GM18909 (cell line): Measurements from ENCODE around the gene CASP14.
"Not testable (repeated sequence)": the region's sequence is repeated elsewhere in the genome, so short reads cannot be mapped to it uniquely, and the experiment has no call there.

Experiments
- ATAC-seq: cut with Tn5 transposase; IDR thresholded peaks from one replicate; pipeline ENCODE4 v1.9.1; 2021; ENCODE audit warnings: mild to moderate bottlenecking; ENCODE audit not compliant: unreplicated experiment, poor library complexity

Gene CASP14, protein sequence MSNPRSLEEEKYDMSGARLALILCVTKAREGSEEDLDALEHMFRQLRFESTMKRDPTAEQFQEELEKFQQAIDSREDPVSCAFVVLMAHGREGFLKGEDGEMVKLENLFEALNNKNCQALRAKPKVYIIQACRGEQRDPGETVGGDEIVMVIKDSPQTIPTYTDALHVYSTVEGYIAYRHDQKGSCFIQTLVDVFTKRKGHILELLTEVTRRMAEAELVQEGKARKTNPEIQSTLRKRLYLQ

DNA sequence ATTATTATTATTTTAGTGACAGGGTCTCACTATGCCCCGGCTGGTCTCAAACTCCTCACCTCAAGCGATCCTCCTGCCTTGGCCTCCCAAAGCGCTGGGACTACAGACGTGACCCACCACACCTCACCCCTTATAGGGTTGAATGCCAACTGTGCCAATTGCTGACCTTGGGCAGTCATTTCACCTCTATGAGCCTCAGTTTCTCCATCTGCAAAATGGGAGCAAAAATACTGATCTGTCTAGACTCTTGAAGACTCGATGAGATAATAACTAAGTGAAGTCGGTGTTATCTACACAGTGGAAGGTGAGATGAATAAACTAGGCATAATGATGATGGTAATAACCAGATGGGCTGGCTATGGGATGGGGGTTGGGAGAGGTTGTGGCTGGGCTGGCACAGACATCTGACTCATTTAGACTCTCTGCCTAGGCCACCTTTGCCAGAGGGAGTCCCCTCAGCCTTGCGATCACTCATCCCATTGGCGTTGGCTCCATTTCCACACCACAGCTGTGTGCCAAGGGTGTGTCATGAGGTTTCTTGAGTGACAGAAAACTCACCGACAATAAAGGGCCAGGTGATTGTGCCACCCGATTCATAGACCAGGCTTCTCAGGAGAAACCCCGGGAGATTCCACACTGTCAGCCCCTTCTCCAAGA, at the start of gene CASP14:
CASP14 (plus strand) TSS at position 596 of the 657 bp plus-strand sequence. CDS start 2,772 bp downstream, outside the sequence.
- no peak for ATAC-seq

DNA sequence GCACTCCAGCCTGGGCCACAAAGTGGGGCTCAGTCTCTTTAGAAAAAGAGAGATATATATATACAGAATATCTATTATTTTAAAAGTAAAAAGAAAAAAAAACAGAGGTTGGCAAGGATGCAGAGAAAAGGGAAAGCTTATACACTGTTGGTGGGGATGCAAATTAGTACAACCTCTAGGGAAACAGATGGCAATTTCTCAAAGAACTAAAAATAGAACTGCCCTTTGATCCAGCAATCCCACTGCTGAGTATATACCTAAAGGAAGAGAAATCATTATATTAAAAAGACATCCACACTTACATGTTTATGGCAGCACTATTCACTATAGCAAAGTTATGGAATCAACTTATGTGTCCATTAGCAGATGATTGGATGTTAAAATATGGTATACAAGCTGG, 41.0 kb upstream of the CASP14 start:
- ATAC-seq: no peak

DNA sequence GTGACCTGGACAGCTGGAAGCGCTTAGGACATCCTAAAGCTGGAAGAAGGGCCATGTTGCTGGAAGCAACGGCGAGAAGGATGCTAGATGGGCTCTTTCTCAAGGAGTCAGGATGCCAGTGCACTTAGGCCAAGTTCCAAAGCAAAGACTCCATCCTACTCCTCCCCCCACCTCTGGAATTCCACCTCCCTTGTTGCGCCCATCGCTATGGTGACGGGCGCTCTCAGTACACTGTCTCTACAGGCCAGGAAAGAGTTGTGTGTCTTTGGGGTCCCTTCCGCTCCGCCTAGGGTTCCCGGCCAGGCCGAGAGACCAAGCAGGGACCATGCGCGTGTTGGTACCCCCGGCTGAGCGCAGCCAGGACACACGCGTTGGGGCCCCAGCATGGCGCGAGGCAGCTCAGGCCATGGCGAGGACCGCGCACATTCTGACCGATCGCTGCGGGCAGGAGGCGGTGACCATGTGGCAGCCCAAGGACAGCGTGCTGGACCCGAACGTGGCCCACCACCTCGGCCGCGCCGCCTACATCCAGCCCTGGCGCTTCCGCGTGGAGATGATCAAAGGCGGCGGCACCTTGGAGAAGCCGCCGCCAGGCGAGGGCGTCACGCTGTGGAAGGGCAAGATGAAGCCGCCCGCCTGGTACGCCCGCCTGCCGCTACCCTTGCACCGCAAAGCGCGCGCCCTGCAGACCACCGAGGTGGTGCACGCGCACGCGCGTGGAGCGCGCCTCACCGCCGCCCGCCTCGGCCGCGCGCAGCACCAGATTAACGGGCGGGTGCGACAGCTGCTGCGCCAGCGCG, 38.6 kb upstream of the CASP14 start:
- no peak for ATAC-seq

DNA sequence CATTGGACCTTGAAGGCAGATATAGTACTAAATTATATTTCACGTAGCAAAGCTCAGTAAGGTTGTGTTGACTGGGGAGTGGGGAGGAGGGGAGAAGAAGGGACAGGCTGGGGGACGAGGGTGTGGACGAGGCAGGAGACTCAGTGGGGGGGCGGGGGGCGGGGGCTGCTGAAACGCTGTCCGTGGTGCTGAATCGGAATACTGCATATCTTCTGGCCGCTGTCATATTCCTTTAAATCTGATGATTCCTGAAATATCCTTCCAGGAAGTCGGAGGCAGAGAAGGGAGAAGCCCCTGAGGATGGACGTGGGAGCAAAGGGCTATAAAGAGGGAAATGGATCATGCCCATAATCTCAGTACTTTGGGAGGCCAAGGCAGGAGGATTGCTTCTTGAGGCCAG, 34.7 kb upstream of the CASP14 start:
- no peak for ATAC-seq

DNA sequence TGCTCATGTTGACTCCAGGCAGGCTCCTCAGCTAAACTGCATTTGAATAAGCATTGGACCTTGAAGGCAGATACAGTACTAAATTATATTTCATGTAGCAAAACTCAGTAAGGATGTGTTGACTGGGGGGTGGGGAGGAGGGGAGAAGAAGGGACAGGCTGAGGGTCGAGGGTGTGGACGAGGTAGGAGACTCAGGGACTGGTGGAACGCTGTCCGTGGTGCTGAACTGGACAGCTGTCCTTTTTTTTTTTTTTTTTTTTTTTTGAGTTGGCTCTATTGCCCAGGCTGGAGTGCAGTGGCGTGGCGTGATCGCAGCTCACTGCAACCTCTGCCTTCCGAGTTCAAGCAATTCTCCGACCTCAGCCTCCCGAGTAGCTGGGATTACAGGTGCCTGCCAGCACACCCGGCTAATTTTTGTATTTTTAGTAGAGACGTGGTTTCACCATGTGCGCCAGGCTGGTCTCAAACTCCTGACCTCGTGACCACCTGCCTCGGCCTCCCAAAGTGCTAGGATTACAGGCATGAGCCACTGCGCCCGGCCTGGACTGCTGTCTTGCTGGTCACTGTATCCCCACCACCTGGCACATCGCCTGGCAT, 33.2 kb upstream of the CASP14 start:
- ATAC-seq: no peak

DNA sequence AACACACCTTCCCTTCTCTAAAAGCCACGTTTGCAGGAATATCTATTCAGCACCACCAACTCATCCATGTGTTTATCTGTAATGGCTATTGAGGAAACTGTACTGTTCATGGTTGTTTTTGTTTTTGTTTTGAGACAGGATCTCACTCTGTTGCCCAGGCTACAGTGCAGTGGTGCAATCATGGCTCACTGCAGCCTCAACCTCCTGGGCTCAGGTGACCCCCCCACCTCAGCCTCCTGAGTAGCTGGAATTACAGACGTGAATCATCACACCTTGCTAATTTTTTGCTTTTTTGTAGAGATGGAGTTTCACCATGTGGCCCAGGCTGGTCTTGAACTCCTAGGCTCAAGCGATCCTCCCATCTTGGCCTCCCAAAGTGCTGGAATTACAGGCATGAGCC, 30.4 kb upstream of the CASP14 start:
- not testable (repeated sequence) for ATAC-seq

DNA sequence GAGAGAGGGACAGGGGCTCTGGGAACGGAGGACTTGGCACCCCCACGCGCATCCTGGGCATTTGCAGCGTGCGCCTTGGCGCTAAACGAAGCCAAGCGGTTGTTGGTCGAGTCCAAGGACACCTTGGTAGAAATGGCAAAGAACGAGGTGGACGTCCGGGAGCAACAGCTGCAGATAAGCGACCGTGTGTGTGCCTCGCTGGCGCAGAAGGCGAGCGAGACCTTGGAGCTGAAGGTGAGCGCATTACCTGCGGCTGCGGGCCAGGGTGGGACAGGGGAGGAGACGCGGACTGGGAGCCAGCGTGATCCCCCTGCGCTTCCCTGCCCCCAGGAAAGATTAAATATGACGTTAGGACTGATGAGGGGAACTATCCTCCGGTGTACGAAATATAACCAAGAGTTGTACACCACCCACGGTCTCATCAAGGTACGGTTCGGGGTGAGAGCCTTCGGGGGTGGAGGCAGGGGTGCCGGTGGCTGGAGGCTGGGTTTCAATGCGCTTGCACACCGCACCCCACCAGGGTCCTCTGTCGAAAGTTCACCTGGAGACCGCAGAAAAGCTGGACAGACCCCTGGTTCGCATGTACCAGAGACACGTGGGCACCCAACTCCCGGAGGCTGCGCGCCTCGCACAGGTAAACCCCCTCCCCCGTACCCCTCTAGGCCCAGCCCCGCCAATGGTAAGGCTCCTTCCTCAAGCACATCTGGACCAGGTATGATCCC, 27.8 kb upstream of the CASP14 start:
- ATAC-seq: no peak

DNA sequence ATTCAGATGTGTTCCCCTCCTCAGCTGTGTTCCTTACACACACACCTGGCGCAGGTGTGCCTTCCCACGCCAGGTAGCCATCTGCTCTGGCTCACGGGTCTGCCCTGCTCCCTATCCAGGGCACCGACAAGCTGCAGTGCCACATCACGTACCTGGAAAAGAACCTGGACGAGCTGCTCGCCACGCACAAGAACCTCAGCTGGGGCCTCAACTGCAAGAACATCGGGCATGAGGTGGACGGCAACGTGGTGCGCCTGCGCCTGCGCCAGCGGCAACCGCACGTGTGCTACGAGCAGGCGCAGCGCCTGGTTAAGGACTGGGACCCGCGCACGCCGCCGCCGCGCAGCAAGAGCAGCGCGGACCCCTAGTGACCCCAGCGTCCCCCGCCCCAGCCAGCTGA, 26.5 kb upstream of the CASP14 start:
- no peak for ATAC-seq

DNA sequence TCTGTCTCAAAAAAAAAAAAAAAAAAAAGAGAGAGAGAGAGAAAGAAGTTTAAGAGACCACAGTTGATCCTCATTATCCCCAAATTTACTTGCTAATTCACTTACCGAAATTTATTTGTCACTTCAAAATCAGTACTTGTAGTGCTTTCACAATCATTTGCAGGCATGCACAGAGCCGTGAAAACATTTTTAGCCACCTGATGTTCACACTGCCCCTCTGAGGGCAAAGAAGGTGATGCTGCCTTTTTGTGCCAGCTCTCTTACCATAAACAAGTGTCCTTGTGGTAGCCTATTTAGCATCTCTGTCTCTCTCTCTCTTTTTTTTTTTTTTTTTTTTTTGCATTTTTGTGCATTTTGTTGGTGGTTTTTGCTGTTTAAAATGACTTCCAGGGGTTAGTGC, 24.1 kb upstream of the CASP14 start:
- no peak for ATAC-seq

DNA sequence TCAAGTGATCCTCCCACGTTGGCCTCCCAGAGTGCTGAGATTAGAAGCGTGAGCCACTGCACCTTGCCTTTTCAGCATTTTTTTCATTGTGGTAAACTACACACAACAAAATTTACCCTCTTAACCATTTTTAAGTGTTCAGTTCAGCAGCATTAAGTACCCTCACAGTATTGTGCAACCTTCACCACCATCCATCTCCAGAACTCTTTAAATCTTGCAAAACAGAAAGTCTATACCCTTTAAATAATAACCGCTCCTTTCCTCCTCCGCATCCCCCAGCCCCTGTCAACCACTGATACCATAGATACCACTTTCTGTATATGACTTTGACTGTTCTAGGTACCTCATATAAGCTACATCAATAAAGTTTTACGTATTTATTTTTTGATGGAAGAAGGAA, 20.8 kb upstream of the CASP14 start:
- no peak for ATAC-seq

DNA sequence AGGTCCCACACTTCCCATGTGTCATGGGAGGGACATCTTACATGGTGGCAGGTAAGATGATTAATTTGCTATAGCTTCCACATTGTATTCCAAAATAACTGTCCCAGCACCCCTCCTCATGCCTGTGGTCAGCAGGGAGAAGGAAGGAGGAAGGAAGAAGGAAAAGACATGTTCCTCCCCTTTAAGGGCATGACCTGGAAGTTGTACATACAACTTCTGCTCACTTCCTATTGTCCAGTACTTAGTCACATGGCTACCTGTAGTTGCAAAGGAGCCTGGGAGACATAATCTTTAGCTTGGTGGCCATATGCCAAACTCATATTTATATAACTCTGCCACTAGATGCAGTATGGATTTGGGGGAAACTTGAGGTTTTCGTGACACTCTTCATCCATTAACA, 17.6 kb upstream of the CASP14 start:
- ATAC-seq: no peak

DNA sequence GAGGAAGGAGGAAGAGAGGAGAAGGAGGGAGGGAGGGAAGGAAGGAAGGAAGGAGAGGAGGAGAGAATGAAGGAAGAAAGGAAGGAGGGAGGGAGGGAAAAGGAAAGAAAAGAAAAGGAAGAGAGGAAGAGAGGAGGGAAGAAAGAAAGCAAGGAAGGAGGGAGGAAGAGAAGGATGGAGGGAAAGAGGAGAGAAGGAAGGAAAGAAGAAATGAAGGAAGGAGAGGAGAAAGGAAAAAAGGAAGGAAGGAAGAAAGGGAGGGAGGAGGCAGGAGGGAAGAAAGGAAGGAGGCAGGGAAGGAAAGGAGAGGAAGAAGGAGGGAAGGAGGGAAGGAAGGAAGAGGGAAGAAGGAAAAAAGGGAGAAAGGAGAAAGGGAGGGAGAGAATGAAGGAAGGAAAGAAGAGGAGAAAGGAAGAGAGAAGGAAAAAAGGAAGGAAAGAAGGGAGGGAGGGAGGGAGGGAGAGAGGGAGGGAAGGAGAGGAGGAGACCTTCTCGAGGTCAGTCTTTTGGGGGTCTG, 13.4 kb upstream of the CASP14 start:
- ATAC-seq: no peak

DNA sequence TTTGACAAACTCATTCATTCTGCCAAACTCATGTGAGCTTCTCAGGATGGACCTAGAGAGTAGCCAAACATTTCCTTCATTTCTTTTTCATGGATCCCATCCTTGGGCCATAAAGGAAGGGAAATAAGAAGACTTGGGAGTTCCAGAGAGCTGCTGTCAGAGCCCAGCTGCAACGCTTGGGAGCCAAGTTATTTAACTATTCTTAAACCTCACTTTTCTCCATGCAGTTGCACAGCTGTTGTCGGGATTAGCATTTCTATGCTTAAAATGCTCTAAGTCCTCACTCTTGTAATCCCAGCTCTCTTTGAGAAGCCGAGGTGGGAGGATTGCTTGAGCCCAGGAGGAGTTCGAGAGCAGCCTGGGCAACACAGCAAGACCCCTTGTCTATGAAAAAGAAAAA, 11.7 kb upstream of the CASP14 start:
- ATAC-seq: no peak

DNA sequence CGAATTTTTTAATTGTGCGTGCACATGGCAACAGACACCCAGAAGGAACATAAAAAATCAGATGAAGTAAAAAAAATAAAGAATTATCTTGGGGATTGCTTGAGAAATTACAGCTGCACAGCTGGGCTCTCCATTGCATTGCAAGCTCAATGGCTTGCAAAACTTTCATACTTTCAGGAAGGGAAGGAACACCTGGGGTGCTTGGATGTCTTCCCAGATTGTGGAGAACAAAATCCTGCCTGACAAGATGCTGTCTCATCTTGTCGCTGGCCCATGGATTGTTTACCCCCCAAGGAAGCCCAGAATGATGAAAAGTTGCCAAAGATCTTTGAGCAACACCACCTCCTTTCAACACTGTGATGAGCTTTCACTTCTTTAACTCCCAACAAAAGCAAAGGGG, 11.0 kb upstream of the CASP14 start:
- no peak for ATAC-seq

DNA sequence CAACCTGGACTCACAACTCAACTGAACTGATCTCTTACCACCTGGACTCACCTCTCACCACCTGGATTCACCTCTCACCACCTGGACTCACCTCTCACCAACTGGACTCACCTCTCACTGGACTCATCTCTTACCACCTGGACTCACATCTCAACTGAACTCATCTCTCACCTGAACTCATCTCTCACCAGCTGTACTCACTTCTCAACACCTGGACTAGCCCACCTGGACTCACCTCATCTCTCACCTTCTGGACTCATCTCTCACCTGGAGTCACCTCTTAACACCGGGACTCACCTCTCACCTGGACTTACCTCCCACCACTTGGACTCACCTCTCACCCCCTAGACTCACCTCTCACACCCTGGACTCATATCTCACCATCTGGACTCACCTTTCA, 7.3 kb upstream of the CASP14 start:
- no peak for ATAC-seq

DNA sequence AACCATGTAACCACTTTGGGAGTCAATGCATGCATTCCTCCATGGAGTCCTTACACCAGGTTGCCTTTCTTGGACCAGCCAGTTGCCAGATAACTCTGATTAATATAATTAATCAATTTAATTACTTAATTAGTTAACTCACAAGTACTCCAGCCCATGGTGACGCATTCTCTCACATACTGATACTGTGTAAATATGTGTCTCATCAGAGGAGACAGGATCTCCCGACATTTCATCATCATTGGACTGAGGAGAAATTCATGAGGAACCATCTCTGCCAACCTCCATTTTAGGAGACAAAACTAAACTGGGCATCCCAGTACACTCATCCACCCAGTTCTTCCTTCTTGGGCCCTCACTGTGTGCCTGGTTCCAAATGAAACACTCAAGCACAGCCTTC, 6.5 kb upstream of the CASP14 start:
- no peak for ATAC-seq

DNA sequence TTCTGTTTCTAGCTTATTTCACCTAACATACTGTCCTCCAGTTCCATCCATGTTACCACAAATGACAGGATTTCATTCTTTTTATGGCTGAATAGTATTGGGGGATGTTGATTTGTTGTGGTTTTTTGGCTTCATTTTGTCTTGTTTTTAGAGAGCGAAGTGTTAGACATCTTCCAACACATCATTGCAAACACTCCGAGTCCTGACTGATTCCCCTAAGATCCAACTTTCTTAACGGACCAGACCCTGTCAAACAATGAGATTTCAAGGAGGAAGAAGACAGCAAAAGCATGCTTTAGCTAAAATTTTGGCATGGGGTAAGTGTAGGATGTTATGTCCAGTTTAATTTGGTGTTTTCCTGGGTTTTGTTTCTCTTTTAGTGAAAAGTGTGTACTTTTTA, 3.8 kb upstream of the CASP14 start:
- no peak for ATAC-seq

DNA sequence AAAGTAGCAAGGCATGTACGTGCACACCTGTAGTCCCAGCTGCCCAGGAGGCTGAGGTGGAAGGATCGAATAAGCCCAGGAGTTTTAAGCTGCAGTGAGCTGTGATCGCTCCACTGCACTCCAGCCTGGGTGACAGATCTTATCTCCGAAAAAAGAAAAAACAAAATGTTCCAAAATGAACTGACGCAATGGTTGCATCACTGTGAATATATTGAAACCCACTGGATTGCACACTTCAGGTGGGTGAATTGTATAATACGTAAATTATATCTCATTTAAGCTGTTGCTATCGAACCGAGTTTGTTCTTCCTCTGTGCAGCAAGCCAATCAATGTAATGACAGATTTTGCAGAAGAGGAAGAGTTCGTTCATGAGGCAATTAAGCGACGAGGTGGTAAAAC, 1.6 kb upstream of the CASP14 start:
- ATAC-seq: no peak

DNA sequence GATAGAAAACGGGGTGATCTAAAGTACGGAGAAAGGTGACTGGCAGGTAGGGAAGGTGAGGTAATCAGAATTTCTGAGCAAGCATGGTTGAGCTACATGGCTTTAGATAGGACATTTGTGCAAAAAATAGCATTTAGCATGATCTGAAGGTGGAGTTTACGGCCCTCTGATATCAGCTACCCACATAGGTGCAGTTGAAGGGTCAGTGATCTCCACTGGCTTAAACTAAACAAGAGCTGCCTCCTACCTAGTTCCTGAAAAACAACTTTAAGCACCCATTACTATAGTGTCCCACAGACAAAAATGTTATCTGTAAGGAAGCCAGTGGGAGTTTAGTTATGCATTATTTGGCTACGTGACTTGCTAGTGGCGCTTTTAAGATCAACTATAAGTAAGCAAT, 1.2 kb upstream of the CASP14 start:
- no peak for ATAC-seq

DNA sequence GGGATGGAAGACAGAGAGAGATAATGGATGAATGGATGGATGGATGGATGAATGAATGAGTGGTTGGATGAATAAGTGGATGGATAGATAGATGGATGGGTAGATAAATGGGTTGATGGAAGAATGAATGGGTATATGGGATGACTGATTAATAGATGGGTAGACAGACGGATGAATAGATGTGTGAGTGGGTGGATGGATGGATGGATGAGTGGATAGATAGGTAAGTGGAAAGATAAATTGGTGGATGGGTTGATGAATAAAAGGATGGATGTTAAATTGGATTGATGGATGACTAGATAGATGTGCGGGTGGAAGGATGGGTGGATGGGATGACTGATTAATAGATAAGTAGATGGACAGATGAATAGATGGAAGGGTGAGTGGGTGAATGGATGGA, 1.4 kb downstream of the CASP14 start:
- no peak for ATAC-seq
